K562 (cell line): ENCODE measurements around the gene MICU1. TPM values are rescaled to one million over a fixed set of nuclear protein-coding genes. Genes with fewer than 3 reads are reported as not detected.

Experiments
- FOXA3 ChIP-seq, 2 experiments: fragments of 450-650 bp in 1 of 2; sonication (generic) in 1 of 2; formaldehyde crosslinking; IDR thresholded peaks in 1 of 2; conservative IDR thresholded peaks in 1 of 2; 2 replicates each; pipeline versions ENCODE4 v1.4.0 to v1.8.0; 2020 to 2022; ENCODE audit warnings: mild to moderate bottlenecking in 2 of 2, missing genetic modification reagents in 1 of 2
- HMG20A ChIP-seq: fragments of 450-650 bp; formaldehyde crosslinking; conservative IDR thresholded peaks from 2 replicates; pipeline ENCODE4 v1.4.0; 2020; ENCODE audit warnings: mild to moderate bottlenecking, mixed read lengths
- JUND ChIP-seq, 2 experiments: IDR thresholded peaks; 2 replicates in 1 of 2; 3 replicates in 1 of 2; pipeline ENCODE4 v1.6.1; 2011; ENCODE audit warnings: borderline replicate concordance in 2 of 2, low read depth in 2 of 2, low read length in 2 of 2, improper control_type of control experiment in 1 of 2, missing biosample characterization in 1 of 2, missing genetic modification characterization in 1 of 2, missing genetic modification reagents in 1 of 2
- NR2C2 ChIP-seq, 2 experiments: fragments of 200-800 bp in 1 of 2; sonication (Bioruptor generic) in 1 of 2; sonication (generic) in 1 of 2; formaldehyde crosslinking in 1 of 2; IDR thresholded peaks; 2 replicates each; pipeline versions ENCODE4 v1.6.1 to v1.8.0; 2016 to 2022; ENCODE audit warnings: mild to moderate bottlenecking in 1 of 2, missing compliant biosample characterization in 1 of 2, missing genetic modification characterization in 1 of 2, missing genetic modification reagents in 1 of 2
- NUFIP1 ChIP-seq: fragments of 450-650 bp; IDR thresholded peaks from 2 replicates; pipeline ENCODE4 v1.6.1; 2018; ENCODE audit not compliant: partially characterized antibody
- PHB2 ChIP-seq: fragments of 450-650 bp; IDR thresholded peaks from 2 replicates; pipeline ENCODE4 v1.6.1; 2017; ENCODE audit warnings: low read depth
- SRSF7 ChIP-seq: fragments of 200-400 bp; formaldehyde crosslinking; optimal IDR thresholded peaks from 2 replicates; pipeline ENCODE3; 2017; ENCODE audit warnings: mild to moderate bottlenecking, low read depth, low read length
- TAF15 ChIP-seq: fragments of 200-400 bp; formaldehyde crosslinking; IDR thresholded peaks from 2 replicates; pipeline ENCODE4 v1.6.1; 2017; ENCODE audit warnings: mild to moderate bottlenecking, low read depth, low read length, moderate library complexity
- TCF3 ChIP-seq: sonication (generic); formaldehyde crosslinking; IDR thresholded peaks from 2 replicates; pipeline ENCODE4 v1.4.0; 2020; ENCODE audit warnings: mild to moderate bottlenecking, missing genetic modification reagents
- TRIM24 ChIP-seq, 2 experiments: fragments of 450-650 bp; IDR thresholded peaks; 2 replicates each; pipeline ENCODE4 v1.6.1; 2016
- U2AF2 ChIP-seq: fragments of 200-400 bp; formaldehyde crosslinking; optimal IDR thresholded peaks from 2 replicates; pipeline ENCODE3; 2017; ENCODE audit warnings: low read depth, mild to moderate bottlenecking, low read length
- ZNF445 ChIP-seq: fragments of 250-450 bp; sonication (Bioruptor Pico); IDR thresholded peaks from 2 replicates; pipeline ENCODE4 v1.4.0; 2020; ENCODE audit warnings: low read depth, mild to moderate bottlenecking, moderate library complexity
- ZNF592 ChIP-seq: fragments of 450-650 bp; IDR thresholded peaks from 2 replicates; pipeline ENCODE4 v1.6.1; 2017; ENCODE audit warnings: antibody characterized with exemption, mild to moderate bottlenecking
- ZNF609 ChIP-seq: sonication (generic); formaldehyde crosslinking; IDR thresholded peaks from 2 replicates; pipeline ENCODE4 v1.8.1; 2023; ENCODE audit warnings: missing genetic modification reagents, mild to moderate bottlenecking, borderline replicate concordance
- ZNF778 ChIP-seq: fragments of 450-650 bp; formaldehyde crosslinking; IDR thresholded peaks from 2 replicates; pipeline ENCODE4 v1.4.0; 2020; ENCODE audit warnings: mild to moderate bottlenecking, moderate library complexity
- ZNF780A ChIP-seq: fragments of 250-450 bp; sonication (Bioruptor Pico); IDR thresholded peaks from 2 replicates; pipeline ENCODE4 v1.5.0; 2021; ENCODE audit warnings: mild to moderate bottlenecking
- polyA plus RNA-seq, 8 experiments: library from polyadenylated mRNA; depleted of rRNA in 4 of 8; stranded (reverse) in 5 of 8; unstranded in 3 of 8; fragments of >200 nt; fragmentation: Nextera tagmentation in 2 of 8; fragmentation: Illumina TruSeq in 1 of 8; extraction: Ambion mirVana in 2 of 8; extraction: Trizol in 1 of 8; gene quantifications; 2 replicates each; pipeline versions ENCODE4 v1.2.1 to v1.2.3, GENCODE V29; 2011 to 2014; ENCODE audit warnings: inconsistent platforms in 1 of 8, missing spikeins in 1 of 8
- total RNA-seq, 7 experiments: library from RNA; depleted of rRNA in 6 of 7; stranded (reverse); fragments of >200 nt in 6 of 7; fragmentation: Illumina TruSeq in 2 of 7; extraction: Trizol in 2 of 7; gene quantifications; 2 replicates each; pipeline versions ENCODE4 v1.2.1 to v1.2.3, GENCODE V29; 2011 to 2021; ENCODE audit warnings: low replicate concordance in 1 of 7
- TF ChIP-seq, protein P1 (sequence below): sonication (generic); formaldehyde crosslinking; IDR thresholded peaks from 2 replicates; pipeline ENCODE4 v1.8.1; 2023; ENCODE audit warnings: mild to moderate bottlenecking, missing genetic modification reagents

Gene MICU1
- total and polyA plus RNA-seq, 9 of the 15 experiments (the other 6 are each of a cell fraction or from before 2014, with no cell fraction given), result 29.3 to 76.8 (median 48.4) TPM

DNA sequence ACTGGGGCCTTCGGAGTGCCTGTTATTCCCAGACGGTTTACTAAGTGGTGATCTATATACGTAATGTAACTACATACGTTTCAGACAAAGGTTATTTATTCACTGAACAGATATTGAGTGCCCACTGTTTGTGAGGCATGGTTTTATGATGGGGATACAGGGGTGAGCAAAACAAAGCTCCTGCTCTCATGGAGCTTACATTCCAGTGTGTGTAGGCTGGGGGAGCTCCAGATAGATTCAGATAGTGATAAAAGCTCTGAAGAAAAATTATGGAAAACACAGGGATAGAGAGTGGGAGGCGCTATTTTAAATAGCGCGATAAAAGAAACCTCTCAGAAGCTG lies 270.7 kb downstream of the MICU1 start (continued):
- TF ChIP-seq ZNF592 (0 out of 2 replicates have a peak, but pooled peaks have one; percentile 38), SRSF7 (no peak), TCF3 (CRISPR knock-in tag) (0 out of 2 replicates have a peak, but pooled peaks have one; percentile 8), ZNF445 (CRISPR knock-in tag) (no peak), TAF15 (no peak), ZNF609 (CRISPR knock-in tag) (no peak), NR2C2 (CRISPR knock-in tag; IDR thresholded peaks at IDR 0.05) (peak; percentile 8; the same call in 1 of the 2 replicates), NR2C2 (tag; IDR thresholded peaks at IDR 0.05) (no peak), TRIM24 (IDR thresholded peaks at IDR 0.05) (no peak), PHB2 (no peak), U2AF2 (no peak), ZNF780A (CRISPR knock-in tag) (no peak), NUFIP1 (no peak), FOXA3 (CRISPR knock-in tag; conservative IDR thresholded peaks at IDR 0.05 in 1 of 2, IDR thresholded peaks at IDR 0.05 in 1 of 2) (peak in 1 of 2 experiments; percentile 36; a peak in 1 of 4 replicates), HMG20A (no peak), JUND (IDR thresholded peaks at IDR 0.05; ENCODE audit: borderline replicate concordance, low read depth, low read length) (no peak), JUND (tag; IDR thresholded peaks at IDR 0.05; ENCODE audit: borderline replicate concordance, low read depth, low read length) (0 out of 3 replicates have a peak, but pooled peaks have one; percentile 1), ZNF778 (CRISPR knock-in tag) (no peak)
- TF ChIP-seq, protein P1, sequence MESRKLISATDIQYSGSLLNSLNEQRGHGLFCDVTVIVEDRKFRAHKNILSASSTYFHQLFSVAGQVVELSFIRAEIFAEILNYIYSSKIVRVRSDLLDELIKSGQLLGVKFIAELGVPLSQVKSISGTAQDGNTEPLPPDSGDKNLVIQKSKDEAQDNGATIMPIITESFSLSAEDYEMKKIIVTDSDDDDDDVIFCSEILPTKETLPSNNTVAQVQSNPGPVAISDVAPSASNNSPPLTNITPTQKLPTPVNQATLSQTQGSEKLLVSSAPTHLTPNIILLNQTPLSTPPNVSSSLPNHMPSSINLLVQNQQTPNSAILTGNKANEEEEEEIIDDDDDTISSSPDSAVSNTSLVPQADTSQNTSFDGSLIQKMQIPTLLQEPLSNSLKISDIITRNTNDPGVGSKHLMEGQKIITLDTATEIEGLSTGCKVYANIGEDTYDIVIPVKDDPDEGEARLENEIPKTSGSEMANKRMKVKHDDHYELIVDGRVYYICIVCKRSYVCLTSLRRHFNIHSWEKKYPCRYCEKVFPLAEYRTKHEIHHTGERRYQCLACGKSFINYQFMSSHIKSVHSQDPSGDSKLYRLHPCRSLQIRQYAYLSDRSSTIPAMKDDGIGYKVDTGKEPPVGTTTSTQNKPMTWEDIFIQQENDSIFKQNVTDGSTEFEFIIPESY (CRISPR knock-in tag), result peak; percentile 74; the same call in 1 of the 2 replicates
